ENCODE measurements around the gene ETV6. TPM values are rescaled to one million over a fixed set of nuclear protein-coding genes. Genes with fewer than 3 reads are reported as not detected.

Gene ETV6
- total and polyA plus RNA-seq, 3 donors from 2014 or later = 7.8 to 20.9 (median 16.3) TPM

DNA sequence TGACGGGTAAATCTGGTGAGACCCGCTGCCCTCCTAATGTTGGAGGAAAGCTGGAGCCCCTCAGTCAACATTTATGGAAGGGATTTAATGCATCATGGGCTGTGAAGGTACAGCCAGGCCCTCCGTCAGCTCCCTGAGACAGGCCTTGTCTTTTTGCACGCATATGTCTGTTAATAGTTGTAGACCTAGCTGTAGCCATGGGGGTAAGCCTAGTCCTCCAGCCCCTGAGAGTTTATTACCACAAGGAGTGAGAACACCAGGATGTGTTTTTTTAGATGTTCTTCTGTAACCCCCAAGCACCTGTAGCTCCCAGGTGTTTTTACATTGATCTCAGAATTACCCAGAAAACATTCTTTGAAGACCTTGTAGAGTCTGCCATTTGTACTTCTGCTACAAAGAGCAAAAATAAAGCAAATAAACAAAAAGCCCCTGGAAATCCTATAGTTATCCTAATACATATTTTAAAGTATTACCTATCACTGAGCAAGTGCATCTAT is 25.5 kb downstream of the ETV6 start:
- Histone ChIP-seq H3K4me3 (no peak overlapping the region), H3K36me3 (ENCODE audit: low read depth, missing control alignments) (no peaks in the 10 kb centered on the region), H3K27ac (no peak overlapping the region), H3K9me3 (no peaks in the 10 kb centered on the region), H3K4me1 (peaks cover 18% of the 10 kb centered on the region), H3K27me3 (no peaks in the 10 kb centered on the region)
- DNase-seq = no peak
- 95 to 100% methylated on average over 3 to 4 of the region's 4 CpGs for WGBS, 2 donors
- intact Hi-C loops (cut with DNase I; ENCODE audit: low total_unique reads) = no loop called here
- TF ChIP-seq POLR2A (IDR thresholded peaks at IDR 0.05) = no peak
- TF ChIP-seq, protein P1, sequence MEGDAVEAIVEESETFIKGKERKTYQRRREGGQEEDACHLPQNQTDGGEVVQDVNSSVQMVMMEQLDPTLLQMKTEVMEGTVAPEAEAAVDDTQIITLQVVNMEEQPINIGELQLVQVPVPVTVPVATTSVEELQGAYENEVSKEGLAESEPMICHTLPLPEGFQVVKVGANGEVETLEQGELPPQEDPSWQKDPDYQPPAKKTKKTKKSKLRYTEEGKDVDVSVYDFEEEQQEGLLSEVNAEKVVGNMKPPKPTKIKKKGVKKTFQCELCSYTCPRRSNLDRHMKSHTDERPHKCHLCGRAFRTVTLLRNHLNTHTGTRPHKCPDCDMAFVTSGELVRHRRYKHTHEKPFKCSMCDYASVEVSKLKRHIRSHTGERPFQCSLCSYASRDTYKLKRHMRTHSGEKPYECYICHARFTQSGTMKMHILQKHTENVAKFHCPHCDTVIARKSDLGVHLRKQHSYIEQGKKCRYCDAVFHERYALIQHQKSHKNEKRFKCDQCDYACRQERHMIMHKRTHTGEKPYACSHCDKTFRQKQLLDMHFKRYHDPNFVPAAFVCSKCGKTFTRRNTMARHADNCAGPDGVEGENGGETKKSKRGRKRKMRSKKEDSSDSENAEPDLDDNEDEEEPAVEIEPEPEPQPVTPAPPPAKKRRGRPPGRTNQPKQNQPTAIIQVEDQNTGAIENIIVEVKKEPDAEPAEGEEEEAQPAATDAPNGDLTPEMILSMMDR (IDR thresholded peaks at IDR 0.05) = no peak

DNA sequence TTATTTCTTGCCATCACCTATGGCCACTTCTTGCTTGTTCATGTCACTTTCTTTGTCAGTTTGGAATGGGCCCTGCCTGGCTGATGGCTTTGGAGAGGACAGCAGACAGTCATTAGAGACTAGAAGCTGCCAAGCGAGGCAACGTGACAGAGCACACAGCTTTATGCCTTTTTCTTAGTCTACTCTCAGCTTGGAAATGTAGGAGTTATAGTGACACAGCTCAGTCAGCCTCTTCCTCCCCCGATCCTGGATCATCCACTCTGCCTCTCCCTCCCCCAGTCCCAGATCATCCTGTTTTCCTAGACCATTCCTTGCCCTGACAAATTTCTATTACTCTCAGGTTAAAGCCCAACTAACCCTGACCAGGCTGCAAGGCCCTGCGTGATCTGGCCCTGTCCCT is 26.6 kb downstream of the ETV6 start:
- H3K27me3 ChIP-seq = no peaks in the 10 kb centered on the region
- no peak overlapping the region for H3K27ac ChIP-seq
- TF ChIP-seq POLR2A (IDR thresholded peaks at IDR 0.05) = no peak
- TF ChIP-seq, protein P1 (IDR thresholded peaks at IDR 0.05) = no peak
- intact Hi-C loops (cut with DNase I; ENCODE audit: low total_unique reads) = no loop called here
- DNase-seq = peak; percentile 27
- no peak overlapping the region for H3K4me3 ChIP-seq
- WGBS, 2 donors = 64 to 72% methylated on average over 4 of the region's 4 CpGs
- H3K9me3 ChIP-seq = no peaks in the 10 kb centered on the region
- H3K36me3 ChIP-seq (ENCODE audit: low read depth, missing control alignments) = no peaks in the 10 kb centered on the region
- H3K4me1 ChIP-seq = peaks cover 13% of the 10 kb centered on the region

DNA sequence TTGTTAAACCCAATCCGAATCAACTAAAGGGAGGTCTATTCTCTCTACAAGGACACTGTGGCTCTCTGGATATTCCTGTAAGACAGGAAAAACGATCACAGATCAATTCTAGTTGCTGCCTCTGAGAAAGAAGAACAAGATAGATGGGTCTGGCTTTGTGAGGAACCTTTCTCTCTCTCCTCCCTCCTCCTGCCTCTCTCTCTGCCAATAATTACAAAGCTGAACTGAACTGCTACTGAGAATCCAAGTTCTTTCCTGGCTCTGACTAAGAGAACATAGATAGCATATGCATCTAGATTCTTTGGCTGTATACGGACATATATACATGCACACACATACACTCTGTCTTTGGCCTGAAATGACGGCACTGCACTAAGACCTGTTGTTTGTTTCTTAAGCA is 27.6 kb downstream of the ETV6 start:
- no peak overlapping the region for H3K4me3 ChIP-seq
- no peaks in the 10 kb centered on the region for H3K27me3 ChIP-seq
- no peaks in the 10 kb centered on the region for H3K9me3 ChIP-seq
- H3K27ac ChIP-seq = no peak overlapping the region
- intact Hi-C loops (cut with DNase I; ENCODE audit: low total_unique reads) = no loop called here
- peaks cover 12% of the 10 kb centered on the region for H3K4me1 ChIP-seq
- WGBS, 2 donors = 61 to 62% methylated on average over 4 of the region's 4 CpGs
- no peak for TF ChIP-seq POLR2A (IDR thresholded peaks at IDR 0.05)
- TF ChIP-seq, protein P1 (IDR thresholded peaks at IDR 0.05) = no peak
- no peaks in the 10 kb centered on the region for H3K36me3 ChIP-seq (ENCODE audit: low read depth, missing control alignments)
- no peak for DNase-seq

DNA sequence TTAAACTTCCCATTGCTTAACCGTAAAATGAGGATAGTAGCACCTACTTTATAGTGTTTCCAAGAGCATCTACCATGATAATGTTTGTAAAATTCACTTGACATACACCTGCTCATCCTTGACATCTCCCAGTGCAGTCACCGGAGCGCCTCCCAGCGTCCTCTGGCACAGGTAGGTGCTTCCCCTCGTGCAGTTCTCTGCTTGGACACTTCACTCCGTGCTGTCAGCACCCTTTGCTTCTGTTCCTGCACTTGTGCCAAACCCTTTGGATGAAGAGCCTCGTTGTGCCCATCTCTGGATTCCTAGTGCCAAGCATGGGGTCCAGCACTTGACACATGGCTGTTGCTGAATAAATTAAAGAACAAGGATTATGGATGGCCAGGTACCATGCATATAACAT is 28.3 kb downstream of the ETV6 start:
- 88 to 95% methylated on average over 7 of the region's 7 CpGs for WGBS, 2 donors
- Histone ChIP-seq H3K36me3 (ENCODE audit: low read depth, missing control alignments) (no peaks in the 10 kb centered on the region), H3K4me3 (no peak overlapping the region), H3K27me3 (no peaks in the 10 kb centered on the region), H3K4me1 (peaks cover 6% of the 10 kb centered on the region), H3K9me3 (no peaks in the 10 kb centered on the region), H3K27ac (no peak overlapping the region)
- TF ChIP-seq, protein P1 (IDR thresholded peaks at IDR 0.05) = no peak
- no peak for TF ChIP-seq POLR2A (IDR thresholded peaks at IDR 0.05)
- intact Hi-C loops (cut with DNase I; ENCODE audit: low total_unique reads) = no loop called here
- DNase-seq = no peak

DNA sequence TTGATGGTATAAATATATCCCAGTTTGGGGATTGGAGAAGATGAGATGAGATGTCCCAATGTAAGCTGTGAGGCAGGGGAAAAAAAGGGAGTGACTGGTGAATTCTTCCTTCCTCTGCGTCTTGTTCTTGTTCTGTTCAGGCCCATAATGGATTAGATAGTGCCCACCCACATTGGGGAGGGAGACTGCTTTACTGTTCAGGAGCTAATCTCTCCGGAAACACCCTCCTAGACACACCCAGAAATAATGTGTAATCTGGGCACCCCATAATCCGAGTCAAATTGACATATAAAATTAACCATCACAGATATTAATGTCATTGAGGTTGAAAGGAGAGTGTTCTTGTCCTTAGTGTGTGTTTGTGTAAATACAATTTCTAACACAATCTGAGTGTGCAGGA is 29.3 kb downstream of the ETV6 start:
- DNase-seq = no peak
- intact Hi-C loops (cut with DNase I; ENCODE audit: low total_unique reads) = no loop called here
- WGBS, 2 donors = 78 to 79% methylated on average over 3 of the region's 3 CpGs
- Histone ChIP-seq H3K36me3 (ENCODE audit: low read depth, missing control alignments) (no peaks in the 10 kb centered on the region), H3K4me3 (no peak overlapping the region), H3K4me1 (no peaks in the 10 kb centered on the region), H3K27ac (no peak overlapping the region), H3K9me3 (no peaks in the 10 kb centered on the region), H3K27me3 (no peaks in the 10 kb centered on the region)
- TF ChIP-seq POLR2A (IDR thresholded peaks at IDR 0.05) = no peak
- TF ChIP-seq, protein P1 (IDR thresholded peaks at IDR 0.05) = no peak

Measured in testis (tissue), 3 donors.